ENCODE data around the gene ADM5.
A peak's percentile ranks its signal among the peaks of the same experiment; 100 is the strongest.
"Not testable (repeated sequence)": the region's sequence is repeated elsewhere in the genome, so short reads cannot be mapped to it uniquely, and the experiment has no call there.

ADM5 gene

DNA sequence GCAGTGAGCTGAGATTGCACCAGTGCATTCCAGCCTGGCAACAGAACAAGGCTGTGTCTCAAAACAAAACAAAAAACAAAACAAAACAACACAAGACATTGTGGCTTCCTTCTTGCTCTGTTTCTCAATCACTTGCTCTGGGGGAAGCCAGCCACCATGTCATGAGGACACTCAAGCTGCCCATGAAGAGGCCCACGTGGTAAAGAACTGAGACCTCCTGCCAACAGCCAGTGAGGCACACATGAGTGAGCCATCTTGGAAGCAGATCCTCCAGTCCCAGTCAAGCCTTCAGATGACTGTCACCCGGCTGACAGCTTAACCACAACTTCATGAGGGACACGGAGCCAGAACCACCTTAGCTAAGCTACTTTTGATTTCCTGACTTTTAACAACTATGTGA, 26.8 kb downstream of the ADM5 start:
- peak; percentile 13 to 28 for DNase-seq (ENCODE audit: low read depth in 1 of 2, low spot score in 1 of 2)
- no peak overlapping the region for H3K4me3 ChIP-seq (replicated peaks; ENCODE audit: insufficient read depth, low read length)
- no peaks in the 10 kb centered on the region for H3K27me3 ChIP-seq (ENCODE audit: insufficient read depth, poor library complexity, severe bottlenecking)
- H3K27ac ChIP-seq (replicated peaks) = 0 out of 2 replicates have a peak overlapping the region, but pooled peaks have one; percentile 26
- no peak for TF ChIP-seq SPI1 (IDR thresholded peaks at IDR 0.05; ENCODE audit: borderline replicate concordance, low read depth)
- TF ChIP-seq REST (IDR thresholded peaks at IDR 0.05; ENCODE audit: insufficient replicate concordance, low read depth) = no peak
- no peak for TF ChIP-seq POLR2AphosphoS5 (IDR thresholded peaks at IDR 0.05; ENCODE audit: low read depth)
- TF ChIP-seq GABPA (IDR thresholded peaks at IDR 0.05; ENCODE audit: low read depth) = no peak
- TF ChIP-seq, protein P1, sequence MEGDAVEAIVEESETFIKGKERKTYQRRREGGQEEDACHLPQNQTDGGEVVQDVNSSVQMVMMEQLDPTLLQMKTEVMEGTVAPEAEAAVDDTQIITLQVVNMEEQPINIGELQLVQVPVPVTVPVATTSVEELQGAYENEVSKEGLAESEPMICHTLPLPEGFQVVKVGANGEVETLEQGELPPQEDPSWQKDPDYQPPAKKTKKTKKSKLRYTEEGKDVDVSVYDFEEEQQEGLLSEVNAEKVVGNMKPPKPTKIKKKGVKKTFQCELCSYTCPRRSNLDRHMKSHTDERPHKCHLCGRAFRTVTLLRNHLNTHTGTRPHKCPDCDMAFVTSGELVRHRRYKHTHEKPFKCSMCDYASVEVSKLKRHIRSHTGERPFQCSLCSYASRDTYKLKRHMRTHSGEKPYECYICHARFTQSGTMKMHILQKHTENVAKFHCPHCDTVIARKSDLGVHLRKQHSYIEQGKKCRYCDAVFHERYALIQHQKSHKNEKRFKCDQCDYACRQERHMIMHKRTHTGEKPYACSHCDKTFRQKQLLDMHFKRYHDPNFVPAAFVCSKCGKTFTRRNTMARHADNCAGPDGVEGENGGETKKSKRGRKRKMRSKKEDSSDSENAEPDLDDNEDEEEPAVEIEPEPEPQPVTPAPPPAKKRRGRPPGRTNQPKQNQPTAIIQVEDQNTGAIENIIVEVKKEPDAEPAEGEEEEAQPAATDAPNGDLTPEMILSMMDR (IDR thresholded peaks at IDR 0.05; ENCODE audit: insufficient read depth, low read length) = no peak

DNA sequence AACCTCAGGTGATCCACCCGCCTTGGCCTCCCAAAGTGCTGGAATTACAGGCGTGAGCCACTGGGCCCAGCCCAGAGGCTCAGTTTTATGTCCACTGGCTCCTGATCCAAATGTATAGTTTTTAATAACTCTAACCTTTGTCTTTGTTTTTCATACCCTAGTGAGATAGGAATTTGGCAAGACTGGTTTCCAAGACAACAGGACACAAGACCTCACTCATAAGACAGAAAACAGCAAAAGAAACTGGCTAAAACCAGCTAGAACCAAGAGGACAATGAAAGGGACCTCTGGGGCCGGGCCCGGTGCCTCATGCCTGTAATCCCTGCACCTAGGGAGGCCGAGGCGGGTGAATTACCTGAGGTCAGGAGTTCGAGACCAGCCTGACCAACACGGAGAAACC, 29.1 kb downstream of the ADM5 start:
- no peak for DNase-seq (ENCODE audit: low read depth in 1 of 2, low spot score in 1 of 2)
- Histone ChIP-seq H3K27ac (replicated peaks) (no peak overlapping the region), H3K4me3 (replicated peaks; ENCODE audit: insufficient read depth, low read length) (no peak overlapping the region), H3K27me3 (ENCODE audit: insufficient read depth, poor library complexity, severe bottlenecking) (no peaks in the 10 kb centered on the region)
- TF ChIP-seq POLR2AphosphoS5 (IDR thresholded peaks at IDR 0.05; ENCODE audit: low read depth) = no peak
- TF ChIP-seq GABPA (IDR thresholded peaks at IDR 0.05; ENCODE audit: low read depth) = no peak
- no peak for TF ChIP-seq REST (IDR thresholded peaks at IDR 0.05; ENCODE audit: insufficient replicate concordance, low read depth)
- no peak for TF ChIP-seq SPI1 (IDR thresholded peaks at IDR 0.05; ENCODE audit: borderline replicate concordance, low read depth)
- TF ChIP-seq, protein P1 (IDR thresholded peaks at IDR 0.05; ENCODE audit: insufficient read depth, low read length) = no peak

- Histone ChIP-seq H3K27me3 (ENCODE audit: insufficient read depth, poor library complexity, severe bottlenecking) (no peaks in the 10 kb centered on the region), H3K4me3 (replicated peaks; ENCODE audit: insufficient read depth, low read length) (no peak overlapping the region), H3K27ac (replicated peaks) (no peak overlapping the region)
- no peak for DNase-seq (ENCODE audit: low read depth in 1 of 2, low spot score in 1 of 2)
- TF ChIP-seq SPI1 (IDR thresholded peaks at IDR 0.05; ENCODE audit: borderline replicate concordance, low read depth) = no peak
- TF ChIP-seq GABPA (IDR thresholded peaks at IDR 0.05; ENCODE audit: low read depth) = no peak
- TF ChIP-seq, protein P1 (IDR thresholded peaks at IDR 0.05; ENCODE audit: insufficient read depth, low read length) = no peak
- TF ChIP-seq REST (IDR thresholded peaks at IDR 0.05; ENCODE audit: insufficient replicate concordance, low read depth) = no peak
- no peak for TF ChIP-seq POLR2AphosphoS5 (IDR thresholded peaks at IDR 0.05; ENCODE audit: low read depth)
These were observed 29.6 kb downstream of the ADM5 start for GRCh38 chr19:49718991-49719390.

DNA sequence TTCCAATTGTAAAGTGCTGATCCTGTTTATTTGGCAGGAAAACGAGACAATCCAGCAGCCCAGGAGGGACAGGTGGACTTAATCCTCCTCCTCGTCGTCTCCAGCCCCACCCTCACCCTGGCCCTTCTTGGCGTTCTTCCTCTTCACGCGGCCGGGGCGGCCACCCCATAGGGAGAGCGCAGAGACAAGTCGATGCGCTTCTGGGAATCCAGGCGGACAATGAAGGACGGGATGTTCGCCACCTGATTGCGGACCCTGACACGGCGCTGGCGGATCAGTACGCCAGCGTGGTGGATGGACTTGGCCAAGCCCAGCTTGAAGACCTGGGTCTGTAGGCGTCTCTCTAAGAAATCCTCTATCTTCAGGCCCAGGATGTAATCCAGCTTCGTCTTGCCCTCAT, 30.0 kb downstream of the ADM5 start:
- not testable (repeated sequence) for H3K27me3 ChIP-seq (ENCODE audit: insufficient read depth, poor library complexity, severe bottlenecking); H3K27ac ChIP-seq (replicated peaks); H3K4me3 ChIP-seq (replicated peaks; ENCODE audit: insufficient read depth, low read length); DNase-seq (ENCODE audit: low read depth in 1 of 2, low spot score in 1 of 2)
